Mucosa of gallbladder (tissue), 1 donor: ENCODE data around the gene DHX8. TPM values are rescaled to one million over a fixed set of nuclear protein-coding genes. Genes with fewer than 3 reads are reported as not detected.

ENCODE experiments used
- DNase-seq: peaks from one replicate; pipeline ENCODE4 v3.0.0-alpha.2; 2020; ENCODE audit warnings: low spot score
- total RNA-seq: library from RNA; stranded (reverse); gene quantifications from one replicate; pipeline ENCODE4 v1.2.1, GENCODE V29; 2021
- donor health status: DM: no; HTN: no; CAD: no.

DHX8 gene
- total RNA-seq, 1 donor from 2014 or later = 39.2 TPM

DNA sequence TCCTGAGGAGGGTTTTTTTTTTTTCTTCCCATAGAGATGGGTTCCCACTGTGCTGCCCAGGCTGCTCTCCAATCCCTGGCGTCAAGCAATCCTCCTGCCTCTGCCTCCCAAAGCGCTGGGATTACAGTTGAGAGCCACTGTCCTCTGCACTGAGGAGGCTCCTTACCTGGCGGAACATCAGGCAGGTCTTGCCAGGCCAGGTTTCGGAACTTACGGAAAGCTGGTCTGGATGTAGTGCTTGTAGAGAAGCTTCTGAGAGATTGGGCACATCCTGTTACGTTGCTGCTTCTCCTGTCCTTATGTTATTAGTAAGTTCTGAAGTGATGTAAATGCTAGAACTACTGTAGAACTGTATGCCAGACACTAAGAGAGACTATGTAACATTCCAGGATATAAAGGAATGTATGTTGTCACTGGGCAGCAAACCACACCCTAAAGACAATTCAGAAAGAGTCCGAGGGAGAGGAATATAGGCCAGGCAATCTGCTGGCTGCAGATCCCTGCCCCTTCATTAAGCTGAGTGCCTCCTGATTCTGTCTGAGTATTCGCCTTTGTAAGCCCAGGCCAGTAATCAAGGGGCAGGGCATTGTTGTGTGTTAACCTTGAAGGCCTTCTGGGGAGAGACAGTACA, 41.3 kb downstream of the DHX8 start:
- no peak for DNase-seq

DNA sequence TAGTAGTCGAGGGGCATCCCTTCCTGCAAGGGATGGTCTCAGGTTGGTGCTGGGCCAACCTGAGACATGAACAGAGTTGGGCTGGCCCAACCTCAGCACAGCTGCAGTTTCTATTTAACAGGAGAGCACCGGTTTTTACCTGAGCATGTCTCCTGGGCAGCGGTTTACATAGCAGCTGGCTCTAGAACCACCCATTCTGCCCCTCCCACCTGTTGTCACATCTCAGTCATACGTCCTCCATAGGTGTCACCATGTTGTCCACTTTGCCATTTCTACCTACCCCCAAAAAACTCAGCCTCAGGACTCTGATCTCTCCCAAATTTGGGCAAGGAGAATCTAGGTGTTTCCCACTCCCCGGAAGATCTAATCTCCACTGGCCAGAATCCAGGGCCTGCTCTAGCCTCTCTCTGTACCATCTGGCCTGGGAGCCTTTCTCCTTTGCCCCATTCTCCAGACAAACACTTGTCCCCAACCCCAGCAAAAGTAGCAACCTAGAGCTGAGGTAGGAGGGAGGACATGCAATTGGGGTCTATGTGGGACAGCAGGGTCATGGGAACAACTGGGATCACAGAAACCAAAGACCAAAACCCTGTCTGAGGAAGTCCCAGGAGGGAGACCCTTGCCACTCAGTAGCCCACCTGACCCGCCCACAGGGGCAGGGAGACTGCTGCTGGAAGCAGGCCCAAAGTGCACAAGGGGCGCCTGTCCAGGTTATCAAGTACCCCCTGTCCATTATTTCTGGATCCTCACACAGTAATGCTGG, 43.3 kb downstream of the DHX8 start:
- DNase-seq = no peak

DNA sequence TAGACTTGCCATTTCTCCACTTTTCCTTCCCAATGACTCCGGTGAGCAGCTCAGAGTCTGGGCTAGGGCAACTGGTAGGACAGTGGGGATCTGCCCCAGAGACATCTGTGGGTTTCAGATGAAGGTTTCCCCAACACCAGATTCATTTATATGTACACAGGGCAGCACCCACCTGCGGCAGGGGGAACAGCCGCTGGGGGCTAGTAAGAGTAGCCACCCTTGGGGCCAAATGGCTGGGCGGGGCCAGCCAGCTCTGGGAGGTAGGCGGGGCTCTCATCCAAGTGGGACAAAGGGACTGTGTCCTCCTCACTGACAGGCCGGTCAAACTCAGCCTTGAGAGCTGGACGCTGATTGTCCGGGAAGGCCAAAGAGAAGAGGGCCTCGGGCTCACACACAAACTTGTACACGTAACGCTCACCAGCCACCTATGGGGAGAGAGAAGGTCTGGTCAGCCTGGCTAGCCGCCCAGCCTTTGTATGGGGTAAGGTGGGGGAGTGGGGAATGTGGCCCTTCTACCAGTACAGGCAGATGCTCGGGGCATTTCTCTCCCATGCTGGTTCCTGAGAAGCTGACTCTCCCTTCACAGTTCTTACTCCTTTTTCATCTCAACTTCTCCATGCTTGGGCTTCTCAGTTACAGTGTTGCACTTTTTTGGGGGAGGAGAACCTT, 44.7 kb downstream of the DHX8 start:
- no peak for DNase-seq

DNA sequence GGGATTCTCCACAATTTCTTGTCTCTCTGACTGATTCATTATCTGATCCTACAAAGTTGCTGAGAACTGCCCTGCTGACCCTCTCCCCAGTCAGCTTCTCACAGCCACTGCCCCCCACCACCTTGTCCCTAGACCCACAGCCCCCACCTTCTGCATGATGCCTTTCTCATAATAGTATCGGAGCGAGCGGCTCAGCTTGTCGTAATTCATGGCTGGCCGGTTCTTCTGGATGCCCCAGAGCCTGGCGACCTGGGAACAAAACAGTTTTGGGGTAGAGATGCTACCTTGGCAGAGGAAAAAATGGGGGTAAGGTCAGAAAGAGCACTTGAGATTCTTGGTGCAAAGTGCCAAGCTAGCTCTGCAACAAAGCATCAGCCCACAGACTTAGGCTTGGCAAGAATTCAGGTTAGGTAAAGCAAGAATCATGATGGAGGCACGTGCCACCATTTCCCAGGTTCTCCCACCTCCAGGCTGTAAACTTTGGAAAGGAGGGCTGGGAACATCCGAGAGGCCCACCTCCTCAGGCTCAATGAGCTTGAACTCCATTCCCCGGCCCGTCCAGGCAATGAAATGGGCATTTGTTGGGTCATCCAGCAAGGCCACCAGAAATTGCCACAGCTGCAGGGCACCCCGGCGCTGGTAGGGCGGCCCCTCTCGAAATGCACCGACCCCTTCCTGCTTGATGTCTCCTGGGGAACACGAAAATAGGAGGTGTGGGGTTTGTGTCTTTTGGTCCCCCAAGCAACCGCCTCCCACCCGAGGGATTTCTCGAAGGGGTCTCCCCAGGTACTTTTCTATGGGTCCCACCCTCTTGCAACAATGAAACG, 45.4 kb downstream of the DHX8 start:
- DNase-seq = no peak

DNA sequence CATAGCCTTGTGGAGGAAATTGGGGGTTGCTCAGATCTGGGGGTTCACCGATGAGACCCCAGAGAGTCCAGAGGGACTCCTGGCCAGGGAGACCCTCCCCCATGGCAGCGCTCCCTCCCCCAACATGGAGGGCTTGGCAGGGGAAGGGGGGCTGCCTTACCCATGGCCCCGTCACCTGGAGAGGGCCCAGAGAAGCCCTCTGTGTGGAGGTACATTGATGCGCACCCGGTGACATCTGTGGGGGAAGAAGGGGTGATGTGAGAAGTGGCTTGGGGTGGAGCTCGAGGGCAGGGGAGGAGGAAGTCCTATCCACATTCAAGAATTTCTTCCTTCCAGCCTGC, 46.1 kb downstream of the DHX8 start:
- DNase-seq = no peak

DNA sequence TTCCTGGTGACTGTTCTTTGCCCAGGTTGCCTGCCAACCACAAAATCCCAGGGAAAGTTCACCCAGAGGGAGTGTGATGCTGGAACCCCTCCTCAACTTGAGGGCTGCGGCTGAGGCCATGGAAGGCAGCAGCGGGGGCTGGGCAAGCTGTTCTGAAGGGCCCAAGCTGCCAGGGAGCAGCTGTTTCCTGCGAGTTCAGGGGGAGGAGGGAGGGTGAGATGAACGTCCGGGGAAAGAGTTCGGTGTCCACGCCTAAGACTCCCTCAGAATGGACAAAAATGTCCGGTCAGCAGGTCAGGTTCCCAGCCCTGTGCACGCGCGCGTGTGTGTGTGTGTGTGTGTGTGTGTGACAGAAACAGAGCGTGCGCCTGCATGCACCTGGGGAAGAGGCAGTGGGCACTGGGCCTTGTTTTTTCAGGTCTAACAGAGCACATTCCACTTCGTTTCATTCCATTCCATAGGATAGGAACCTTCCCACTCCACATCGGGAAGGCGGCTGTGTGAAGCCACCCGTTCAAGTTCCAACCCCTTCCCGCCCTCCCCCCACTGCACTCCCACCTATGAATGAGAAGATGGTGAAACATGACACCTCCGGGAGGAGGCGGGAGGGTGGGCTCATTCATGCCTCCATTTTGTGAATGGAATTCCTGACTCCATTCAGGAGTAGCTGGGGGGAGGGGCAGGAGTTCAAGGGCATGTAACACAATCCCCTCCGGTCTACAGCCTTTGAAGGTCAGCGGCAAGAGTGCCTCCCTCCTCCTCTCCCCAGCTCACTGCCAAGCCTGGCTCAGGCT, 46.7 kb downstream of the DHX8 start:
- peak; percentile 42 for DNase-seq

DNA sequence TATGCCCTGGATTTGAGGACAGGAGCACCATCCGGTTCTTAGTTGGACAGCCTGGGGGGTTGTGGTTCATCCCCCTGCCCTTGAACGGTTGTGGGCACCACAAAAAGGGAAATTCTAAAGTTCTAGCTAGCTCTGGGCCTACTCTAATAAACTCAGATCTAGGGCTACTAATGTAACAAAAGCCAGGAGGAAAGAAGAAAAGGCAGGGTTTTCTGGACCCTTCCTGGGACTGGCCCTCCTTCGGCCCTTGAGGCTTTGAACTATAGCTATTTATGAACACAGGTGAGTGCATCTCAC, 47.3 kb downstream of the DHX8 start:
- DNase-seq = no peak

DNA sequence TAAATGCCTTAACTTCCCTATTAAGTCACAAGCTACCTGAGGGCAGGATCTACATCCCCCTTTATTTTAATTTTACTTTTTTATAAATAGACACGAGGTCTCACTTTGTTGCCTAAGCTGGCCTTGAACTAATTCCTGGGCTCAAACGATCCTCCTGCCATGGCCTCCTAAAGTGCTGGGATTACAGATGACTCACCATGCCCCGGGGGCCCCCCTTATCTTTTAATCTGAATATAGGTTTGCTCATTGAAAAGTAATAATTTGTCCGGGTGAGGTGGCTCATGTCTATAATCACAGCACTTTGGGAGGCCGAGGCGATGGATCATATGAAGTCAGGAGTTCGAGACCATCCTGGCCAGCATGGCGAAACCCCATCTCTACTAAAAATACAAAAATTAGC, 48.2 kb downstream of the DHX8 start:
- no peak for DNase-seq

DNA sequence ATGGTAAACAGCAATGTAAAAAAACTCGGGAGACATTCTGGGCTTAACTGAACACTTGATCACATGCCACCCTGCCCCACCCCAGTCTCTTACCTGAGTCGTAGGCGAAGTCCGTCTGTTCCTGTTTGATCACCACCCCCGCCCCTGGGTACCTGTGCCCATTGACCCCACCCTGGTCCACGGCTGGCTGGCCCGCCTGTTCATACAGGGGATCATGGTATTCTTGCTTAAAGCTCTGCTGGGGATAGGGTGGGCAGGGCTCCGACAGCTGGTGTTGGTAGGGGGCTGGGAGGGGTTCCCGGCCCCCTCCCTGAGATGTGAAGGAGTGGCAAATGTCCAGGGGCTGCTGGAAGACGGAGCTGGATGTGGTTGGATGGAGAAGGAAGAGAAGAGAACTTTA, 48.8 kb downstream of the DHX8 start:
- DNase-seq = peak; percentile 45

DNA sequence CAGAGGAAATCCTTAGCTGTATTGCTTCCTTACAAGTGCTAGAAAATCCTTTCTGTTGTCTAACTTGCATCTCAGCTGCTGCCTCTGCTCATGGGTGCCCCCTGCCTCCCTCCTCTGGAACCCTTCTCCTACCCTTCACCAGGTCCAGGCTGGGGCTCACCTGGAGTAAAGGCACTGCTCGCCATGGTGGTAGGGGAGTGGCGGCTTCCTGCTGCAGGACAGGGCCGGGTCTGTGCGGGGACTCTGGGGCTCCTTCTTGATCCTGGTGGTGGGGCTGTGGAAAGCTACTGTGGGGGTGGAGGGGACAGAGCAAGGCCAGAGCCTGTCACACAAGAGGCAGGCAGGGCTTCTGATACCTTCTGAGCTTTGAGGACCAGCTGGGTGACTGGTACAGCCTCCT, 49.9 kb downstream of the DHX8 start:
- DNase-seq = no peak

DNA sequence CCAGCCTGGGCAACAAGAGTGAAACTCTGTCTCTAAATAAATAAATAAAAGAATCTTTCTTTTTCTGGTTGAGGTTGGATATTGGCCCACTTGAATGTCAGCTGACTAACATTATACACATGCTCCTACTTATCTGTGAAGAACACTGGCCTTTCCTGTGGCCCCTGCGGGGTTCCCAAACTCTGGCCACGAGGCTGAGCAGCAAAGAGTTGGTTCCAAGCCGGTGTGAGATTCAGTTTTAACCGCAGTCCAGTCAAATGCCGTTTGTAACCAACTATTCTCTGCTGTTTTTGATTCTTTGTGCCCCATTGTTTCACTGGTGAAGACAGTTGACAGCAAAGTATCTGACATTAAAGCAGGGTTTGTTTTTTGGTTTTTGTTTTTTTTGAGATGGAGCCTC, 51.1 kb downstream of the DHX8 start:
- DNase-seq = no peak

DNA sequence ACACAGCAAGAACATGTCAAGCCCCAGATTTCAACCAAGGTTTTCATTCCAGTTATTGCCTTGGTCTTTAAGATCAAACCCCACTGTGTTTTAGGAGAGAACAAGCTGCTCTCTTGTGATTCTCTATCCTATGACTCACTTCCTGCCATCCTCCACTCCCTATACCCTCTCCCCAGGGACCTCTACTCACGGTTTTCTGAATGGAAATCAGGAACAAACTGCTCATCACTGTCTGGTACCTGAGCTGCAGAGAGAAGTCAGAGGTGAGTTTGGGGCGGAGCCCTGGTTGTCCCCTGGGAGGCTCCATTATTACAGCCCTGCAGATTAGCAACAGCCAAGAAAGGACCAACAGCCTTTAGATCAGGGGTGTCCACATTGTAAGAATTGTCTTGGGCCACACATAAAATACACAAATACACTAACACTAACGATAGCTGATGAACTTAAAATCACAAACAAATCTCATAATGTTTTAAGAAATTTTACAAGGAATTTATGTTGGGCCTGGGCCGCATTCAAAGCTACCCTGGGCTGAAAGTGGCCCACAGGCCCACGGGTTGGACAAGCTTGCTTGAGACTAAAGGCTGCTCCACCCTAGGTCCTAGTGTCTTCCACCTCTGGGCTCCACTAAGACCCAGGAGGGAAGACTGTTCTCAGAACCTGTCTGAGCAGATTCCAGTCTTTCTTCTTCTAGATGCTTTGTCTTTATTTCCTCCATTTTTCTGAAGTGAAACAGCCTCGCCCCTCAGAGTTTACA, 52.6 kb downstream of the DHX8 start:
- no peak for DNase-seq

DNA sequence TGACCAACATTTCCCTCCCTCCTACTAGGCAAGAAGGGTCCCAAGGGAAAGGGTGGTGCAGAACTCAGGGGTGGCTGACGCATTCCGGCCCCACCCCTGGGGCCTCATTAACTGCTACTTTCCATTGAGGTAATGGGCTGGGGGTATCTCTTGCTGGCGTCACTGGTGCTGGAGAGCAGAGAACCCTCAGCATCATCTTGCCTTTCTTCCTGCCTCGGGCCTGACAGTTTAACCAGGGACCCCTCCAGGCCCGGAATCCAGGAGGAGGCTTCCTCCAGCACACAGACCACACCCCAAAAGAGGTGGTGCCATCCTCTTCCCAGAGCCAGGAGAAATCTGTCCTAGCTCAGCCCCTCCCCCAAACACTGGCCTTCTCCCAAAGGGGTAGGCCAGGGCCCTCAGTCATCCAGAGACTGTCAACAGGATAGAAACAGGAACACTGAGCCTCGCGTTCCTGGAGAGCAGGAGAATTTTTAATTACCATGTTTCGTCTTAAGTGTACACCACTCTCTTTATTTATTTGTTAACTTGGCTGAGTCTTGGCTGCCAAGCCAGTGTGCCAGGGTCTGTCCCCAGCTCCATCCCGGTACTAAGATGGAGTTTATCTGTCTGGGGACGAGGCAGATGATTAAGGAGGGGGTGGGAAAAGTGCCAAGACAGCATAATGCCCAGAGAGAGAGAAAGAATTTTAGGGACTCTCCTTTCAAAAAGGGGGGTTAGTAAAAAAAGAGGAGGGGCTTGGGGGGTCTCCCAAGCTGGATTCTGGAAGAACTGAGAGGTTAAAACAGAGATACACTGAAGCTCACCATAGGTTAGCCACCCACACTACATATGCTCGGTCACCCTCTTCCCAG, 57.3 kb downstream of the DHX8 start:
- no peak for DNase-seq

DNA sequence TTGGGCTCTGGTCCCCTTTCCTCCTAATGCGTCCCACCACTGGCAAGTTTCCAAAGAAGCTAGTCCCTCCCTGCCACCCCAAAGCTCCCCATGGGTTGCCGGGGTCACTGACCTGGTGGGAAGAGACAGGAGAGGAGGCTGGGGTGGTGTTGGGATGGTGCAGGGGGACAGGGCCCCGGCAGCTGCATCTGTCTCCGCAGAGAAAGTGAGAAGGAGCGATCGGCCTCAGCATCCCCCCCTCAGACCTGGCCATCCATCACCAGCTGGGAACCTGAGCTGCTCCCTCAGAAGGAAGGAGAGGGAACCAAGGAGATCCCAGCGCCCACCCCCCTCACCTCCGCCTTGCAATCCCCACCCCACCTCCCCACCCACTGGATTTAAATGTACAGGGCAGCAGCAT, 59.1 kb downstream of the DHX8 start:
- DNase-seq = no peak

DNA sequence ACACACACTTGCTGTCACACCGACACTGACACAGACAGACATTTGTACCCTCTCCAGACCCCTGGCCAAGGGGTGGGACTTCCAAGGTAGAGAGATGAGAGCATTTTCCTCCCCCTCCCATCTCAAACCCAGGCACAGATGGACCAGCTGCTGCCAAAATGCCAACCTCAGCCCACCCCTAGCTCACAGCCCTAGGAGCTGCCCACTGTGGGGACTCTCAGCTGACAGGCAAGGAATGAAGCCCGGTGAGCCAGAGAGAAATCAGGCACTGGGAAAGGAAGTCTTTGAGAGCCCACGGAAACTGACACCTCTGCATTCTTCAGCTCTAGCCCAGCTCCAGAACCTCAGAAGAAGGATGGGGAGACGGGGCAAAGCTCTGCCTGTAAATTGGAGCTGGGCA, 59.5 kb downstream of the DHX8 start:
- DNase-seq = no peak

DNA sequence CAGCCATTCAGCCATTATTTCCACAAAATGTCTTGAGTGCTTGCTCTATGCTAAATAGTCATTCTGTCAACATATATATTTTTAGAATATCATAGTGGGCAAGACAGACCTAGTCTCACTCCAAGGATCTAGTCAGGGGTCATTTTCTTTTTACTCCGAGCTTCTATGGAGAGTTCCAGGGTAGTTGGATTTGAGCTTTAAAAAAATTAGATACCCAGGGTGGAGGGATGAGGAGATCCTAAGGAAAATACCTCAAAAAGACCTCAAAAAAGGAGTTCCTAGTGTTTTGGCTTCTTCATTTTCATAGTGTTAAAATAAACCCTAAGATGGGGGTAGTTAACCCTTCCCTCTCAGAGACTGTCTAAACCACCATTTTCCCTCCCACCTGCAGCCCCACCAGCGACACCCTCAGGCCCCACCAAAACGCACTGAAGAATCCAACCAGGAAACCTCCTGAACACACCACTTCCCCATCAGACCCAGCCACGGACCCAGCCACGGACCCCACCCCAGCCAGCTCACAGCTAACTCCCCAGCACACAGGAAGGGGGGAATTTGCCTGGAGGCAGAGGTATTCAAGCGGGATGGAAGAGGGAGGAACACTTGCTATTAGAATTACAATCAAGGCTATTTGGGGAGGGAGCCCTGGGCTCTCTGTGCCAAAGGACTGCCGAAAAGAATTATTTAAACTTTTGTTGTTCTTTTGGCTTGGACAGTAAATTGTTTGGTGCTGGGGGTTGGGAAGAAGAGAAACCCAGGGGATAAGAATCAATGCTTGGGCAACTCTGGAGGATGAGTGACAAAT, 60.2 kb downstream of the DHX8 start:
- no peak for DNase-seq

DNA sequence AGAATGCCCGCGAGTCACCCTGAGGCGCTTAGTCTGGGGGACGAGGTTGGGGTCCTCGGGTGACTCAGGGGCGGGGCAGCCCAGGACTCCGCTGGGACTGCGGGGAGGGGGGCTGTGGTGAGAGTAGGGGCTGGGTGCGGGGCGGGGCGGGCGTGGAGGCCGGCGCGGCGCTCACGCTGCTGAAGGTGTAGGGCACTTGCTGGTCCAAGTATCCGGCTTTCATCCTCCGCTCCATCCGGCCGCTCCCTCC, 61.5 kb downstream of the DHX8 start:
- DNase-seq = no peak

DNA sequence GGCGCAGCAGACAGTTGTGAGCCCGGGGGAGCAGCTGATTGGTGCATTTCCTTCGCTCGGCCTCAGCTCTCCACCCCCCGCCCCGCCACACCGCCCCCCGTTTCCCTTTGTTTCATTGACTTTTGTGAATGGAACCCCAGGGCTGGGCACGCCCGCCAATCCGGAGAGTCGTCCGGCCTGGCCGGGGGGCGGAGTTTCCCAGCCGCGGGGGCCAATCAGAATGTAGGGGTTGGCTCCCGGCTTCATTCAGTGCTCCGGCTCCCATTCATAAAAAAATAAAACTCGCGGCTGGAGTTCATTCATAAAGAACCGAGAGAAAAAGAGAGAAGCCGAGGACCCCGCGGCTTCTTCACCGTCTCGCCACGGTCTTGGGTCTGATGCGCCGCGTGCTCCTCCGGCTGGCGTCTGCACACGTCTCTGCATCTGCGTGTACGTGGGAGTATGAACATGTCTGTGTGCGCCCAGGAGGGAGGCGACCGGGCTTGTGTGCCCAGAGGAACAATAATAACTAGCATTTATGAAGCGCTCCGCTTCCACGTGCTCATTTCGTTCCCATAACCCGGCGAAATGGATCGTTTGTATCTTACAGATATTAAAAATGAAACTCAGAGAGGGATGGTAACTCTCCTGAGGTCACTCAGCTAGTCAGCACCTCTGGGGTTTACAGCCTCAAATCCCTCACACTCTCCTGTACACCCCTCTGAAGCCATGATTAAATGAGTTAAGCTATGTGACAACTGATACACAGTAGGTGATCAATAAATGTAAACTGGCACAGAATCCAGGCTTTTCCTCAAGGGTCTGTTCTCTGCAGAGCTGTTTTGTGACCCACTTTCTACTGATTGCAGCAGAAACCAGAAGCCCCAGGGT, 62.8 kb downstream of the DHX8 start, which contains the start of gene ETV4:
Gene ETV4 (minus strand): TSS at position 22 of the 870 bp plus-strand sequence. CDS start 723 bp downstream, outside the sequence.
- peak; percentile 94 for DNase-seq
